Progenitor cell of endocrine pancreas (in vitro differentiated cells): Measurements from ENCODE around the gene TRIM25. TPM values are rescaled to one million over a fixed set of nuclear protein-coding genes. Genes with fewer than 3 reads are reported as not detected.

Experiments
- DNase-seq: peaks from one replicate; pipeline ENCODE4 v3.0.0; 2021; ENCODE audit warnings: low spot score; ENCODE audit not compliant: unreplicated experiment
- H3K27ac Mint-ChIP-seq: 2 replicates; pipeline ENCODE4 v1.8.0; 2021; ENCODE audit warnings: mild to moderate bottlenecking, moderate library complexity, mixed read lengths
- H3K27me3 Mint-ChIP-seq: 2 replicates; pipeline ENCODE4 v1.8.0; 2021; ENCODE audit warnings: mixed read lengths
- H3K36me3 Mint-ChIP-seq: 2 replicates; pipeline ENCODE4 v1.8.0; 2022; ENCODE audit warnings: mixed read lengths; ENCODE audit not compliant: insufficient read depth
- H3K4me1 Mint-ChIP-seq: 2 replicates; pipeline ENCODE4 v1.8.0; 2021; ENCODE audit warnings: low read depth, mixed read lengths
- H3K4me3 Mint-ChIP-seq: 2 replicates; pipeline ENCODE4 v1.8.0; 2021; ENCODE audit warnings: low read depth, mild to moderate bottlenecking, moderate library complexity, mixed read lengths
- H3K9me3 Mint-ChIP-seq: 2 replicates; pipeline ENCODE4 v1.8.0; 2021; ENCODE audit warnings: low read depth, mixed read lengths
- total RNA-seq: library from RNA; stranded (reverse); gene quantifications from 2 replicates; pipeline ENCODE4 v1.2.1, GENCODE V29; 2021
- TF ChIP-seq, protein P1 (sequence below): fragments of 200-600 bp; sonication (generic); IDR thresholded peaks from one replicate; pipeline ENCODE4 v1.5.0; 2021; ENCODE audit warnings: antibody characterized with exemption, mild to moderate bottlenecking; ENCODE audit not compliant: unreplicated experiment

Gene TRIM25
- total RNA-seq, 1 donor from 2014 or later, result 29.9 TPM

GRCh38 chr17:56883616-56884015 lies 30.2 kb downstream of the TRIM25 start:
- H3K27ac Mint-ChIP-seq, result no peak overlapping the region
- peaks cover 3% of the 10 kb centered on the region for H3K4me1 Mint-ChIP-seq
- H3K27me3 Mint-ChIP-seq, result no peaks in the 10 kb centered on the region
- peaks cover 17% of the 10 kb centered on the region for H3K36me3 Mint-ChIP-seq
- no peak for DNase-seq
- H3K9me3 Mint-ChIP-seq, result peaks cover 13% of the 10 kb centered on the region
- TF ChIP-seq, protein P1, sequence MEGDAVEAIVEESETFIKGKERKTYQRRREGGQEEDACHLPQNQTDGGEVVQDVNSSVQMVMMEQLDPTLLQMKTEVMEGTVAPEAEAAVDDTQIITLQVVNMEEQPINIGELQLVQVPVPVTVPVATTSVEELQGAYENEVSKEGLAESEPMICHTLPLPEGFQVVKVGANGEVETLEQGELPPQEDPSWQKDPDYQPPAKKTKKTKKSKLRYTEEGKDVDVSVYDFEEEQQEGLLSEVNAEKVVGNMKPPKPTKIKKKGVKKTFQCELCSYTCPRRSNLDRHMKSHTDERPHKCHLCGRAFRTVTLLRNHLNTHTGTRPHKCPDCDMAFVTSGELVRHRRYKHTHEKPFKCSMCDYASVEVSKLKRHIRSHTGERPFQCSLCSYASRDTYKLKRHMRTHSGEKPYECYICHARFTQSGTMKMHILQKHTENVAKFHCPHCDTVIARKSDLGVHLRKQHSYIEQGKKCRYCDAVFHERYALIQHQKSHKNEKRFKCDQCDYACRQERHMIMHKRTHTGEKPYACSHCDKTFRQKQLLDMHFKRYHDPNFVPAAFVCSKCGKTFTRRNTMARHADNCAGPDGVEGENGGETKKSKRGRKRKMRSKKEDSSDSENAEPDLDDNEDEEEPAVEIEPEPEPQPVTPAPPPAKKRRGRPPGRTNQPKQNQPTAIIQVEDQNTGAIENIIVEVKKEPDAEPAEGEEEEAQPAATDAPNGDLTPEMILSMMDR, result no peak
- no peak overlapping the region for H3K4me3 Mint-ChIP-seq

DNA sequence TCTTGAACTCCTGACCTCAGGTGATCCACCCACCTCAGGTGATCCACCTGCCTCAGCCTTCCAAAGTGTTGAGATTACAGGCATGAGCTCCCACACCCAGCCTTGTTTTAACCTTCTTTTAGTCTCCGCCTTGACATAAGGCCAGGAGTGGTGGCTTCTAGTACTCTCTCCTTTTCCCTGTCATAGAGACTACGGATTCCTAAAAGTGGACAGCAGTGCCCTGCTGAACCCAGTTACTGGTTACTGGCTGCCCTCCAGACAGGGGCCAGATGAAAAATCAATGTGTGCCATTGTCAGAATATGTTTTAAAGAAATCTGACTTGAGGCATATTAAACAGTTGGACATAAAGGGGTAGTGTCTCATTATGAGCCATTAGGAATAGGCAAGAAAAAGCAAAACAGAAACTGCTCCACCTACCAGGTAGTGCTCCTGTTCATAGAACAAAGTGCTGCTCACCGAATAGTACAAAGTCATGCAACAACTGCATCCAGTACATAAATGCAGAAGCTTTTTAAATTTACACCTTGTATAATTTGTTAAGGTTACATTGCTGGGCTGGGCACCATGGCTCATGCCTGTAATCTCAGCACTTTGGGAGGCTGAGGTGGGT lies 32.1 kb downstream of the TRIM25 start:
- no peak overlapping the region for H3K4me3 Mint-ChIP-seq
- peaks cover 3% of the 10 kb centered on the region for H3K27me3 Mint-ChIP-seq
- TF ChIP-seq, protein P1, result no peak
- no peaks in the 10 kb centered on the region for H3K9me3 Mint-ChIP-seq
- H3K36me3 Mint-ChIP-seq, result peaks cover 5% of the 10 kb centered on the region
- no peak for DNase-seq
- peaks cover 3% of the 10 kb centered on the region for H3K4me1 Mint-ChIP-seq
- no peak overlapping the region for H3K27ac Mint-ChIP-seq

DNA sequence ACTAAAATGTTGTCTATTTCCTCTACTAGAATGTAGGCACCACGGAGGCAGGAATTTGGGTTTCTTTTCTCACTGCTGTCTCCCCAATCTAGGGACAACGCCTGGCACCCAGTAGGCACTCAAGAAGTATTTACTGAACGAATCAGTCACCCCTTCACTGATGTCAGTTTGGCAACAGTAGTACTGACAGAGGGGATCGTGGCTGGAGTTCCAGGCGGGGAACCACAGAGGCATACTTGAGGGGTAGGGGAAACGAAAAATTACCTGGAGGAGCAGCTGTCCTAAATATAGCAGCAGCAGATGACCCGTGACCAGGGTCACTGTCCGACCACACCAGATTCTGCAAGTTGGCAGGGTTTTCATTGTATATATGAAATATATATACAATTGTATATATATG lies 33.3 kb downstream of the TRIM25 start:
- TF ChIP-seq, protein P1, result no peak
- Mint-ChIP-seq H3K4me1 (no peaks in the 10 kb centered on the region), H3K36me3 (peaks cover 2% of the 10 kb centered on the region), H3K27me3 (peaks cover 7% of the 10 kb centered on the region), H3K9me3 (no peaks in the 10 kb centered on the region), H3K27ac (no peak overlapping the region), H3K4me3 (no peak overlapping the region)
- DNase-seq, result no peak

GRCh38 chr17:56880133-56880532 lies 33.7 kb downstream of the TRIM25 start:
- Mint-ChIP-seq H3K9me3 (no peaks in the 10 kb centered on the region), H3K36me3 (no peaks in the 10 kb centered on the region), H3K27ac (no peak overlapping the region), H3K27me3 (peaks cover 7% of the 10 kb centered on the region), H3K4me1 (no peaks in the 10 kb centered on the region), H3K4me3 (no peak overlapping the region)
- DNase-seq, result no peak
- TF ChIP-seq, protein P1, result no peak

DNA sequence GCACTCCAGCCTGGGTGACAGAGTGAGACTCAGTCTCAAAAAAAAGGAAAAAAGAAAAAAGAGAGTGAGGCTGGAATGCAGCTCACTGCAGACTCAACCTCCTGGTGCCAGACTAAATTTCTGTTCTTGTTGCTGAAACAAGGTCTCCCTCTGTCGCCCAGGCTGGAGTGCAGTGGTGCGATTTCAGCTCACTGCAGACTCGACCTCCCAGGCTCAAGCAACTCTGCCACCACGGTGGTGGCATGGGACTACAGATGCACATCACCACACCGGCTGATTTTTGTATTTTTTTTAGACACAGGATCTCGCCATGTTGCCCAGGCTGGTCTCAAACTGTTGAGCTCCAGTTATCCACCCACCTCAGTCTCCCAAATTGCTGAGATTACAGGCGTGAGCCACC lies 34.6 kb downstream of the TRIM25 start:
- no peak overlapping the region for H3K27ac Mint-ChIP-seq
- H3K9me3 Mint-ChIP-seq, result no peaks in the 10 kb centered on the region
- H3K4me3 Mint-ChIP-seq, result no peak overlapping the region

More for the DNA sequence above, 34.6 kb downstream of the TRIM25 start:
- TF ChIP-seq, protein P1, result no peak
- H3K4me1 Mint-ChIP-seq, result no peaks in the 10 kb centered on the region
- H3K36me3 Mint-ChIP-seq, result no peaks in the 10 kb centered on the region
- H3K27me3 Mint-ChIP-seq, result peaks cover 7% of the 10 kb centered on the region
- no peak for DNase-seq
